Kidney epithelial cell (primary cell): ENCODE results near the gene GRIK4. TPM values are rescaled to one million over a fixed set of nuclear protein-coding genes. Genes with fewer than 3 reads are reported as not detected.
A peak's percentile ranks its signal among the peaks of the same experiment; 100 is the strongest.

Experiments used
- DNase-seq: peaks from one replicate; pipeline ENCODE4 v3.0.0-alpha.2; 2010; ENCODE audit warnings: low read depth
- H3K27me3 ChIP-seq: 2 replicates; pipeline ENCODE4 v1.6.0; 2011; ENCODE audit warnings: low read length; ENCODE audit not compliant: control insufficient read depth, insufficient read depth
- H3K36me3 ChIP-seq: 2 replicates; pipeline ENCODE4 v1.5.1; 2011; ENCODE audit warnings: low read length; ENCODE audit not compliant: control insufficient read depth, insufficient read depth
- H3K4me3 ChIP-seq: 2 replicates; pipeline ENCODE4 v1.5.1; 2011; ENCODE audit warnings: low read depth, mild to moderate bottlenecking, control low read depth, low read length
- total RNA-seq: library from RNA; depleted of rRNA; stranded (reverse); fragments of >200 nt; gene quantifications from 2 replicates; pipeline ENCODE4 v1.2.3, GENCODE V29; 2015
- TF ChIP-seq, protein P1 (sequence below): IDR thresholded peaks from 2 replicates; pipeline ENCODE4 v1.5.1; 2011; ENCODE audit warnings: mild to moderate bottlenecking, moderate library complexity, low read length, control low read depth, inconsistent platforms; ENCODE audit not compliant: insufficient read depth, poor library complexity, severe bottlenecking

Gene GRIK4
- total RNA-seq, 1 donor from 2014 or later = 0.17 TPM

DNA sequence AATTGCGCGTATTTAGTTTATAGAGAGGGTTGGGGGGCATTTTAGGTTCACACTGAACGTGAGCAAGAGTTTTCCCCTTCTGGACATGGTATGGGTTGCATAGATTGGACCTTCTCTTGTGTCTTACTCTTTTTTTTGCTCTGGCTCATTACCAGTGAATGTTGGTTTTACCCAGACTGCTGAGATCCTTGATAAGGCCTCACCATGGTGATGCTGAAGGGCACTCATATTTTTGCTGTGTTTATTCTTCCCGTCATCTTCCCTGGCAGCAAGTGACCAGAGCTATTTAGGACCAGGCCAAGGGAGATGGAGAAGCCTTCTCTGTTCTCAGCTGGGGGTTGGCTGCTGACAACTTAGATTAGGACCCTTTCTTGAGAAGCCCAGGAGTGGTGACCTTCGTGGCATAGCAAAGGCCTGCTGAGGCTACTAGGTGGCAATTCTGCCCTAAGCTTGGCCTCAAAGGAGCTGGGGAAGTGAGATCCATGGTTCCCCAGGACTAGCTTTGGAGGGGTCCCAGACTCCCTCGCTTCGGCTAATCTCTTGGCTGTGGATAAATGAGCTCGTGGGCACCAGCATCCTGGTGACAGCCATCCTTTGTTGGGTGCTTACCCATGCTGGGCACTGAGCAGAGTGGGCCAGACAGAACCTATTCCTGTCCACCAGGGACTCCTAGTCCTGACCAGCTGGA is 47.3 kb downstream of the GRIK4 start:
- H3K27me3 ChIP-seq = peaks cover 13% of the 10 kb centered on the region
- H3K36me3 ChIP-seq = no peaks in the 10 kb centered on the region
- DNase-seq = no peak
- TF ChIP-seq, protein P1, sequence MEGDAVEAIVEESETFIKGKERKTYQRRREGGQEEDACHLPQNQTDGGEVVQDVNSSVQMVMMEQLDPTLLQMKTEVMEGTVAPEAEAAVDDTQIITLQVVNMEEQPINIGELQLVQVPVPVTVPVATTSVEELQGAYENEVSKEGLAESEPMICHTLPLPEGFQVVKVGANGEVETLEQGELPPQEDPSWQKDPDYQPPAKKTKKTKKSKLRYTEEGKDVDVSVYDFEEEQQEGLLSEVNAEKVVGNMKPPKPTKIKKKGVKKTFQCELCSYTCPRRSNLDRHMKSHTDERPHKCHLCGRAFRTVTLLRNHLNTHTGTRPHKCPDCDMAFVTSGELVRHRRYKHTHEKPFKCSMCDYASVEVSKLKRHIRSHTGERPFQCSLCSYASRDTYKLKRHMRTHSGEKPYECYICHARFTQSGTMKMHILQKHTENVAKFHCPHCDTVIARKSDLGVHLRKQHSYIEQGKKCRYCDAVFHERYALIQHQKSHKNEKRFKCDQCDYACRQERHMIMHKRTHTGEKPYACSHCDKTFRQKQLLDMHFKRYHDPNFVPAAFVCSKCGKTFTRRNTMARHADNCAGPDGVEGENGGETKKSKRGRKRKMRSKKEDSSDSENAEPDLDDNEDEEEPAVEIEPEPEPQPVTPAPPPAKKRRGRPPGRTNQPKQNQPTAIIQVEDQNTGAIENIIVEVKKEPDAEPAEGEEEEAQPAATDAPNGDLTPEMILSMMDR = no peak
- no peak overlapping the region for H3K4me3 ChIP-seq

GRCh38 chr11:120561286-120561685 is 49.7 kb downstream of the GRIK4 start:
- Histone ChIP-seq H3K36me3 (no peaks in the 10 kb centered on the region), H3K27me3 (peaks cover 8% of the 10 kb centered on the region), H3K4me3 (no peak overlapping the region)
- DNase-seq = no peak
- TF ChIP-seq, protein P1 = no peak

DNA sequence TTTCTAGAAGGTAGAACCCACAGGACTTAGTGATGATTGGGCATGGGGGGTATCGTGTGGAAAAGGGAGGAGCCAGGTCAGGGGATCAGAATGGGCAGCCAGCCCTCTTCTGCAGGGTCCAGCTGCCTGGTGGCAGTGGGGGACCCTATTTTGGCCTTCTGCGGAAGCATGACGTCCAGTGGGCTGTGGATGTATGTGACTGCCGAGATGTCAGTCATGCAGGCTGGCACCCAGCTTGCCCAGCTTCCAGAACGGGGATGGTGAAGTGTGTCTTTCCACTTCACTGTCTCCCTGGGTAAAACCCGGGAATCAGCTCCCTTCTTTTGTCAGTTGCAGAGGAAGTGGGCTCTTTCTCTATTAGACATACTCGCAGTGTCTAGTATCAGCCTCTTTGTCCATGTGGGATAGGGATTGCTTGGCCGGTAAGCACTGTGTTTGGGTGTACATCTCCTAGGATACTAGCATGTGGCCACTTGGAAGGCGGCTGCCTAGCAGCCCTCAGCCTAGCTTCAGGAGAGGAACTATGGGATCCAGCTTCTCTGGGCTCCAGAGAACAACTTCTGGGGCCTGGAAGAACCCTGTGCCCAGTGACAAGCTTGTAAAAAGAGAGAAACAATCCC is 51.4 kb downstream of the GRIK4 start:
- TF ChIP-seq, protein P1 = no peak
- no peak for DNase-seq
- Histone ChIP-seq H3K4me3 (no peak overlapping the region), H3K27me3 (peaks cover 3% of the 10 kb centered on the region), H3K36me3 (no peaks in the 10 kb centered on the region)

- H3K4me3 ChIP-seq = peak overlapping the region; percentile 22
- H3K27me3 ChIP-seq = peaks cover 3% of the 10 kb centered on the region
- TF ChIP-seq, protein P1 = no peak
- H3K36me3 ChIP-seq = no peaks in the 10 kb centered on the region
- DNase-seq = no peak
Measured at GRCh38 chr11:120563703-120564572, 52.4 kb downstream of the GRIK4 start.

- Histone ChIP-seq H3K27me3 (peaks cover 3% of the 10 kb centered on the region), H3K4me3 (peak overlapping the region; percentile 22), H3K36me3 (no peaks in the 10 kb centered on the region)
- DNase-seq = no peak
- TF ChIP-seq, protein P1 = peak; percentile 25
Measured at GRCh38 chr11:120564573-120565311, 53.2 kb downstream of the GRIK4 start.
